Left forelimb (tissue), 1 donor: ENCODE data around the gene ASMT.
"Not testable (repeated sequence)": the region's sequence is repeated elsewhere in the genome, so short reads cannot be mapped to it uniquely, and the experiment has no call there.

Source experiments
- DNase-seq: peaks from one replicate; pipeline ENCODE4 v3.0.0-alpha.2; 2018; ENCODE audit warnings: low spot score

Gene ASMT, protein sequence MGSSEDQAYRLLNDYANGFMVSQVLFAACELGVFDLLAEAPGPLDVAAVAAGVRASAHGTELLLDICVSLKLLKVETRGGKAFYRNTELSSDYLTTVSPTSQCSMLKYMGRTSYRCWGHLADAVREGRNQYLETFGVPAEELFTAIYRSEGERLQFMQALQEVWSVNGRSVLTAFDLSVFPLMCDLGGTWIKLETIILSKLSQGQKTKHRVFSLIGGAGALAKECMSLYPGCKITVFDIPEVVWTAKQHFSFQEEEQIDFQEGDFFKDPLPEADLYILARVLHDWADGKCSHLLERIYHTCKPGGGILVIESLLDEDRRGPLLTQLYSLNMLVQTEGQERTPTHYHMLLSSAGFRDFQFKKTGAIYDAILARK

GRCh38 chrX:1614927-1615326 lies at the start of gene ASMT:
ASMT (plus strand) TSS chrX:1615059; CDS start chrX:1615200, 141 bp downstream.
- DNase-seq: no peak

DNA sequence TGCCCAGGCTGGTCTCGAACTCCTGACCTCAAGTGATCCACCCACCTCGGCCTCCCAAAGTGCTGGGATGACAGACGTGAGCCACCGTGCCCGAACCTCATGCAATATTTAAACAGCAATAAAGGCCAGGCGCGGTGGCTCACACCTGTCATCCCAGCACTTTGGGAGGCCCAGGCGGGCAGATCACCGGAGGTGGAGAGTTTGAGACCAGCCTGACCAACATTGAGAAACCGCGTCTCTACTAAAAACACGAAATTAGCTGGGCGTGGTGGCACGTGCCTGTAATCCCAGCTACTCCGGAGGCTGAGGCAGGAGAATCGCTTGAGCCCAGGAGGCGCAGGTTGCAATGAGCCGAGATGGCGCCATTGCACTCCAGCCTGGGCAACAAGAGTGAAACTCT lies 40.7 kb upstream of the ASMT start:
- DNase-seq: not testable (repeated sequence)

- no peak for DNase-seq
Measured at GRCh38 chrX:1576201-1576992, 38.5 kb upstream of the ASMT start.

GRCh38 chrX:1577845-1578244 lies 37.0 kb upstream of the ASMT start:
- no peak for DNase-seq

GRCh38 chrX:1578511-1579173 lies 36.2 kb upstream of the ASMT start:
- no peak for DNase-seq

DNA sequence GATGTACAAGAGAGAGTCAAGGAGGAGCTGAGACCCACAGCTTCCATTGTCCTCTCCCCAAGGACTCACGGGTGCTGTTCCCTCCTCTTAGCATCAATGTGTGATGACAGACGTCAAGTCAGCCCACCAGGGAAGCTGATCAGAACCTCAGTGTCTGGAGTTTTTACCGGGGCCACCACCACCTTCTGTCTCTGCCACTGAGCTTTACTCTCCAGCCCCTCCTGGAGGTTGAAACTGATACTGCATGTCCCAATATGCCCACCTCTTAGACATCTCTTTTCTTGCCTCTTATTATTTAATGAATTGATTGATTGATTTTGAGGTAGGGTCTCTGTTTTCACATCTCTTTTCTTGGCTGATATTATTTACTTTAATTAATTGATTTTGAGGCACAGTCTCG lies 33.7 kb upstream of the ASMT start:
- no peak for DNase-seq

- no peak for DNase-seq
Measured at GRCh38 chrX:1582686-1583437, 32.0 kb upstream of the ASMT start.

DNA sequence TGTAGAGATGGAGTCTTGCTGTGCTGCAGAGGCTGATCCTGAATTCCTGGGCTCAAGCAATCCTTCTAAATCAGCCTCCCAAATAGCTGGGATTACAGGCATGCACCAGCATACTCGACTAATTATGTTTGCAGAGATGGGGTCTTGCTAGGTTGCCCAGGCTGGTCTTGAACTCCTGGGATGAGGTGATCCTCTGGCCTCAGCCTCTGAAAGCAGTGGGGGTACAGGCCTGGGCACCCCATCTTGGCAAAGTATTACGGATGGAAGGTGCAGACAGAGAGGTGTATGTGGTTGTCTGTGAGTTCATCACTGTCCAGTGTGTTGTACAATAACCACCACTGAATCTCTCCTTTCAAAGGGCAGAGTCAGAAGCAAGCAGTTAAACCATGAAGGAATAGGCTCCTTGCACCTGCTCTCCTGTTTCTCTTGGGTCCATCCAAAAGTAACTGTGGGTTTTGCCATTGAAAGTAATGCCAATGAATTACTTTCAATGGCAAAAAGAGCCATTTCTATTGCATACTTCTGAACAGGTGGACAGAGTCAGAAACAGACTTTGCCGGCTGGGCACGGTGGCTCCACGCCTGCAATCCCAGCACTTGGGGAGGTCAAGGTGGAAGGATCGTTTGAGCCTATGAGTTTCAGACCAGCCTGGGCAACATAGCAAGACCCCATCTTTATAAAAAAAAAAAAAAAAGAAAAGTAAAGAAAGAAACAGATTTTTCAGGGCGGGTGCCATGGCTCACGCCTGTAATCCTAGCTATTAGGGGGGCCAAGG lies 30.4 kb upstream of the ASMT start:
- no peak for DNase-seq

DNA sequence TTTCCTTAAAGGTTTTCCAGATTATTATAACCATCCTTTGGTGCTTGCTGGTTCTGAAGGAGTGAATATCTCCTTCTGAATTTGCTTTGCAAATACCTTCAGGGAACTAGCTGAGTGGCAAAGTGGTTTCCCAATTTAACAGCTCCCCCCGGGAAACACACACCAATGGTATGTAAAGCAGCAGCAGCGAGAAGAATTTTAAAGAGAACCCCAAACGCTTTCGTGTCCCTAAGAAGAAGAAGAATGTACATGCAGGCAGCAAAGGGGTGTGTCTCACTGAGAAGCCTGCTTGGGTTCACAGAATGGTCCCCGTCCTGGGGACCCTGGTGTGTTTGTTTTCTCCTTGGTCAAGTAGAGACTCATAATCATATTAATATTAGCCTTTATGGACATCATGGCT lies 27.7 kb upstream of the ASMT start:
- no peak for DNase-seq

DNA sequence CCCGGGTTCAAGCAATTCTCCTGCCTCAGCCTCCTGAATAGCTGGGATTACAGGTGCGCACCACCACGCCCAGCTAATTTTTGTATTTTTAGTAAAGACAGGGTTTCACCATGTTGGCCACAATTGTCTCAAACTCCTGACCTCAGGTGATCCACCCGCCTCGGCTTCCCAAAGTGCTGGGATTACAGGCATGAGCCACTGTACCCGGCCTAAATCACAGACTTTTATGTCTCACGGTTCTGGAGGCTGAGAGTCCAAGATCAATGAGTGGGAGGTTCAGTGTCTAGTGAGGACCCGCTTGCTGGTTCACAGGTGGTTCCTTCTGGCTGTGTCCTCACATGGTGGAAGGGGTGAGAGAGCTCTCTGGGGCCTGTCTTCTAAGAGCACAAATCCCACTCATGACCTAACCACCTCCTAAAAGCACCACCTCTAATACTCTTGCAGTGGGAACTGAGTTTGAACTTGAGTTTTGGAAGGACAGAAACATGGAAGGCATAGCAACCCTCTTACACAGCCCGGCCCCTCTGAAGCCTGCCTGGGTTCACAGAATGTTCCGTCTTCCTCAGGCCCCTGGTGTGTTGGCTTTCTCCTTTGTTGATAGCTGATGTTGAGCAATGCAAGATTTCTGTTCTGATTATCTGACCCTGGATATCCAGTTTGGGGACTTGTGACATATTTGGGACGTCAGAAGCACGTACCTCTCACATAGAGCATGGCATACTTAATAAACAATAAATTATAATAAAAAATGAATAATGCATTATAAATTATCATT lies 25.3 kb upstream of the ASMT start:
- DNase-seq: no peak

DNA sequence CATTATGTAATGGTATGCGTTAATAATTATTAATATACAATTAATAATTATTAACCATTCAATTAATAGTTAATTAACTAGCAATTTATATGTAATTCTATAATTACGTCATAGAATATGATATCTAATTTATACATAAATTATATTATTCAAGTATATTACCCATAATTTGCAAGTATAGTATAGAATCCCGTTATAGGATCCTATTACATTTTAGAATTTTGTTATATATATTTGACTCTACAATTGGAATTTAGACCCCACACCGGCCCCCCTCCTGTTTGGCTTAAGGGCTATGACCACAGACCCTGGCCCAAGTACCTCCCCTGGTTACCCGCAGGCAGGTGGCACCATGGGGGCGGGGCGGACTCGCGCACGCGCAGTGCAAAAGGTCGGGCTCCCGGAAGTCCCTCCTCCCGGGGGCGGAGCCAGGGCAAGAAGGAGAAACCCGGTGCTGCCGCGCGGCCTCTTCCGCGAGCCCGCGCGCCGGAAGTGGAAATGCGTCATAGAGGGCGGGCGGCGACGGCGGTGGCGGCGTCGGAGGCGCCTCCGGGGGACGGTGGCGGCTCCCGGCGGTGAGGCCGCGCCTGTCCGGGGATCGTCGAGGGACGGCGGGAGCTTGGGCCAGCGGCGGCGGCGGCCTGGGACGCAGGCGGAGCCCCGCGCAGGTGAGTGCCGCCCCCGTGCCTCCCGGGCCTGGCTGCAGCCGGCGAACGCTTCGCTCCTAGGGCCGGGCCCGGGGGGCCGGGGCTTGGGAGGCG lies 23.6 kb upstream of the ASMT start, which contains the start of gene AKAP17A:
Gene AKAP17A (plus strand): TSS at position 503 of the 761 bp plus-strand sequence. CDS start 1,859 bp downstream, outside the sequence.
- DNase-seq: peak; percentile 98

- no peak for DNase-seq
Measured at GRCh38 chrX:1591863-1592469, 22.9 kb upstream of the ASMT start.

- no peak for DNase-seq
Measured at GRCh38 chrX:1592470-1593142, 22.3 kb upstream of the ASMT start.

- DNase-seq: no peak
Measured at GRCh38 chrX:1593286-1594271, 21.3 kb upstream of the ASMT start.

GRCh38 chrX:1595711-1596060 lies 19.2 kb upstream of the ASMT start:
- DNase-seq: no peak

DNA sequence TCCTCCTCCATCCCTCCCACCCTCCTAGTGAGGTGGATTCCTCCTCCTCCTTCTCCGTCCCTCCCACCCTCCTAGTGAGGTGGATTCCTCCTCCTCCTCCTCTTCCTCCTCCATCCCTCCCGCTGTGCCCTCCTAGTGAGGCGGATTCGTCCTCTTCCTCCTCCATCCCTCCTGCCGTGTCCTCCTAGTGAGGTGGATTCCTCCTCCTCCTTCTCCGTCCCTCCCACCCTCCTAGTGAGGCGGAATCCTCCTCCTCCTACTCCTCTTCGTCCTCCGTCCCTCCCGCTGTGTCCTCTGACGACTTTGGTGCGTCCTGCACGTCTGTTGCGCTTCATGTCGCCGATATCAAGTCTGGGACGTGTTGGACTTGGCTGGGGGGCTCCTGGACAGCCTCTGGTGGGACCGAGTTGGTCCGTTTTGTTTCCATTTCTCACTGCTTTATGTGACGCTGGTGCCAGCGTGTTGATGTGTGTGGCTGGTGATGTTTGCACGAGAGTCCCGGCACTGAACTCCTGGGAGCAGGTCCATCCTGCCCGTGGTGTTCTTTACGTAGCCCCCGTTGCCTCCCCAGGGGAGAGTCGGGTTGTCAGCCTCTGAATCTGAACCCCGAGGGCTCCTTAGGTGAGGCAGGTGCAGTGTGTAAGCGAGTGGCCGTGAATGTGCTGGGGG lies 18.0 kb upstream of the ASMT start:
- DNase-seq: no peak
